ENCODE measurements around the gene WIPF2. TPM values are rescaled to one million over a fixed set of nuclear protein-coding genes. Genes with fewer than 3 reads are reported as not detected.
A peak's percentile ranks its signal among the peaks of the same experiment; 100 is the strongest.

The WIPF2 gene
- total RNA-seq, 3 donors from 2014 or later (not counting 1 experiment from before 2014, with no cell fraction given) = 43.2 to 47.4 (median 43.9) TPM

DNA sequence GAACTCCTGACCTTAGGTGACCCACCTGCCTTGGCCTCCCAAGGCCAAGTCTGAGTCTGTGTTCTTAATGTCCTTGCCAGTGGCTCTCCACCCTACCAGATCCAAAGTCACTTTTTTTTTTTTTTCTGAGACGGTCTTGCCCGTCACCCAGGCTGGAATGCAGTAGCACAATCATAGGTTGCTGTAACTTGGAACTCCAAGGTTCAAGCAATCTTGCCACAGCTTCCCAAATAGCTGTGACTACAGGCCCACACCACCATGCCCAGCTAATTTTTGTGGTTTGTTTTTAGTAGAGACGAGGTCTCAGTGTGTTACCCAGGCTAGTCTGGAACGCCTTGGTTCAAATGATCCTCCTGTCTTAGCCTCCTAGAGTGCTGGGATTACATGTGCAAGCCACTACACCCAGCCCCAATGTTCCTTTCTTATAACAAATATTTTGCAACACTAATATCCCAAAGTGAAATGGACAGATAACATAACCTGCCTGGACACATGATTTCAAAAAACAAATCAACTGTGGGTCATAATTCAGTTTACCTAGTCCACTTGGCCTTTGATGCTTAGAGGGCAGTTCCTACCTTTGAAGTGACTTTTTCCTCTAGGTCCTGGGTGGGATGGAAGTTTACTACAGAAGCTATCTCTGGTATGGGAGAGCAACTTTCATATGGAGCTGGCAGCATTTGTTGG is 45.9 kb upstream of the WIPF2 start:
- H3K27ac Mint-ChIP-seq = no peak overlapping the region
- Histone ChIP-seq H3K36me3 (ENCODE audit: control insufficient read depth, insufficient read depth, low read length) (peaks cover 39% of the 10 kb centered on the region), H3K4me1 (ENCODE audit: control insufficient read depth, insufficient read depth, low read length) (peaks cover 13% of the 10 kb centered on the region), H3K27me3 (ENCODE audit: control insufficient read depth, insufficient read depth, low read length) (peaks cover 2% of the 10 kb centered on the region), H3K4me3 (ENCODE audit: low read length) (no peak overlapping the region), H3K9me3 (ENCODE audit: control insufficient read depth, insufficient read depth, low read length) (no peaks in the 10 kb centered on the region), H3K27ac (ENCODE audit: low read length) (no peak overlapping the region)
- no peak overlapping the region for H3K4me3 Mint-ChIP-seq
- H3K9me3 Mint-ChIP-seq = no peaks in the 10 kb centered on the region
- intact Hi-C loops (cut with micrococcal nuclease) = no loop called here
- H3K4me1 Mint-ChIP-seq = peaks cover 3 to 17% of the 10 kb centered on the region in 2 donors
- ATAC-seq = no peak
- WGBS (ENCODE audit: insufficient coverage) = 94% methylated on average over 4 of the region's 4 CpGs
- peaks cover 12% of the 10 kb centered on the region for H3K36me3 Mint-ChIP-seq
- DNase-seq = no peak
- TF ChIP-seq, protein P1, sequence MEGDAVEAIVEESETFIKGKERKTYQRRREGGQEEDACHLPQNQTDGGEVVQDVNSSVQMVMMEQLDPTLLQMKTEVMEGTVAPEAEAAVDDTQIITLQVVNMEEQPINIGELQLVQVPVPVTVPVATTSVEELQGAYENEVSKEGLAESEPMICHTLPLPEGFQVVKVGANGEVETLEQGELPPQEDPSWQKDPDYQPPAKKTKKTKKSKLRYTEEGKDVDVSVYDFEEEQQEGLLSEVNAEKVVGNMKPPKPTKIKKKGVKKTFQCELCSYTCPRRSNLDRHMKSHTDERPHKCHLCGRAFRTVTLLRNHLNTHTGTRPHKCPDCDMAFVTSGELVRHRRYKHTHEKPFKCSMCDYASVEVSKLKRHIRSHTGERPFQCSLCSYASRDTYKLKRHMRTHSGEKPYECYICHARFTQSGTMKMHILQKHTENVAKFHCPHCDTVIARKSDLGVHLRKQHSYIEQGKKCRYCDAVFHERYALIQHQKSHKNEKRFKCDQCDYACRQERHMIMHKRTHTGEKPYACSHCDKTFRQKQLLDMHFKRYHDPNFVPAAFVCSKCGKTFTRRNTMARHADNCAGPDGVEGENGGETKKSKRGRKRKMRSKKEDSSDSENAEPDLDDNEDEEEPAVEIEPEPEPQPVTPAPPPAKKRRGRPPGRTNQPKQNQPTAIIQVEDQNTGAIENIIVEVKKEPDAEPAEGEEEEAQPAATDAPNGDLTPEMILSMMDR (IDR thresholded peaks at IDR 0.05) = no peak
- no peaks in the 10 kb centered on the region for H3K27me3 Mint-ChIP-seq (ENCODE audit: low read depth in 2 of 2)

DNA sequence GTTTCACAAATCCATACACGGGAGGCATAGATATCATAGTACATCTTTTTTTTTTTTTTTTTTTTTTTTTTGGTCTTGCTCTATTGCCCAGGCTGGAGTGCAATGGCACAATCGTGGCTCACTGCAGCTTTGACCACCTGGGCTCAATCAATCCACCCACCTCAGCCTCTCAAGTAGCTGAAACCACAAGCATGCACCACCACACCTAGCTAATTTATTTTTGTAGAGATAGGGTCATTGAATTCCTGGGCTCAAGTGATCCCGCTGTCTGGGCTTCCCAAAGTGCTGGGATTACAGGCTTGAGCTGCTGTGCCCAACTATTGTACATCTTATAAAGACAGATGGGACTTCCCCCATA is 45.3 kb upstream of the WIPF2 start:
- H3K27ac Mint-ChIP-seq = no peak overlapping the region
- no peaks in the 10 kb centered on the region for H3K9me3 Mint-ChIP-seq
- TF ChIP-seq, protein P1 (IDR thresholded peaks at IDR 0.05) = no peak
- H3K4me1 ChIP-seq (ENCODE audit: control insufficient read depth, insufficient read depth, low read length) = peaks cover 17% of the 10 kb centered on the region
- ATAC-seq (no peak), DNase-seq (no peak)
- no peak overlapping the region for H3K4me3 Mint-ChIP-seq
- intact Hi-C loops (cut with micrococcal nuclease) = no loop called here
- no peak overlapping the region for H3K4me3 ChIP-seq (ENCODE audit: low read length)
- peaks cover 33% of the 10 kb centered on the region for H3K36me3 ChIP-seq (ENCODE audit: control insufficient read depth, insufficient read depth, low read length)
- H3K4me1 Mint-ChIP-seq = peaks cover 0 to 12% of the 10 kb centered on the region in 2 donors
- no peak overlapping the region for H3K27ac ChIP-seq (ENCODE audit: low read length)
- no peaks in the 10 kb centered on the region for H3K9me3 ChIP-seq (ENCODE audit: control insufficient read depth, insufficient read depth, low read length)
- peaks cover 2% of the 10 kb centered on the region for H3K27me3 ChIP-seq (ENCODE audit: control insufficient read depth, insufficient read depth, low read length)
- H3K36me3 Mint-ChIP-seq = peaks cover 9% of the 10 kb centered on the region
- peaks cover 0 to 4% of the 10 kb centered on the region in 2 donors for H3K27me3 Mint-ChIP-seq (ENCODE audit: low read depth in 2 of 2)
- 95% methylated on average over 2 of the region's 3 CpGs for WGBS (ENCODE audit: insufficient coverage)

DNA sequence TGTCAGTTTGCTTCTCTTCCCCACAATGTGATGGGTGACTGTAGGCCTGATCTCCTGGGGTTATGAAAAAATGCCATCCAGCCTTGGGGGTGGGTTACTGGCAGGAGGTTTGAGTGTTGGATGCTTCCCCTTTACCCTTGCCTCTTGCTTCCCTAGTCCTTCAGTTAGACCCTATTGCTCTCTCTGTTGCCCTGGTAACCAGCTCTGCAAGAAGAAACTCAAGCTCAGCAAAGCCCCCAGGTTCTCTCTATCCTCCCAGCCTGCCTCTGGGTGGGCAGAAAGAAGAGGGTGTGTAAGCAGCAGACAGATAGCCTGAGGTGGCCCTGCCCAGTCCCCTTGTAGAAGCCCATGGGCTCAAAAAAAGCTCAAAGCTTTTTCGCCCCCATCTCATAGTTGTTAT is 44.6 kb upstream of the WIPF2 start:
- ATAC-seq (no peak), DNase-seq (no peak)
- TF ChIP-seq, protein P1 (IDR thresholded peaks at IDR 0.05) = no peak
- intact Hi-C loops (cut with micrococcal nuclease) = no loop called here
- Histone ChIP-seq H3K36me3 (ENCODE audit: control insufficient read depth, insufficient read depth, low read length) (peaks cover 26% of the 10 kb centered on the region), H3K4me1 (ENCODE audit: control insufficient read depth, insufficient read depth, low read length) (peaks cover 17% of the 10 kb centered on the region), H3K4me3 (ENCODE audit: low read length) (no peak overlapping the region), H3K27me3 (ENCODE audit: control insufficient read depth, insufficient read depth, low read length) (peaks cover 2% of the 10 kb centered on the region), H3K9me3 (ENCODE audit: control insufficient read depth, insufficient read depth, low read length) (no peaks in the 10 kb centered on the region), H3K27ac (ENCODE audit: low read length) (no peak overlapping the region)
- Mint-ChIP-seq H3K4me1 (peaks cover 0 to 10% of the 10 kb centered on the region in 2 donors), H3K27ac (peak overlapping the region in 1 of 2 donors; percentile 26), H3K36me3 (peaks cover 9% of the 10 kb centered on the region), H3K4me3 (no peak overlapping the region), H3K9me3 (no peaks in the 10 kb centered on the region), H3K27me3 (ENCODE audit: low read depth in 2 of 2) (peaks cover 0 to 4% of the 10 kb centered on the region in 2 donors)
- 96% methylated on average over 1 of the region's 1 CpG for WGBS (ENCODE audit: insufficient coverage)
